Fibroblast of pulmonary artery (primary cell): ENCODE data around the gene SLC6A19.

ENCODE experiments used
- DNase-seq: peaks from one replicate; pipeline ENCODE4 v3.0.0-alpha.2; 2010; ENCODE audit warnings: low read depth
- H3K4me3 ChIP-seq: replicated peaks from 2 replicates; pipeline ENCODE4 v1.5.1; 2011; ENCODE audit warnings: low read depth, mild to moderate bottlenecking, control low read depth, low read length, moderate library complexity
- CTCF ChIP-seq: IDR thresholded peaks from 2 replicates; pipeline ENCODE4 v1.5.1; 2011; ENCODE audit warnings: mild to moderate bottlenecking, control low read depth, low read length, inconsistent platforms; ENCODE audit errors: missing control alignments

The SLC6A19 gene

GRCh38 chr5:1196562-1196961 lies 4.8 kb upstream of the SLC6A19 start:
- no peak for DNase-seq
- no peak overlapping the region for H3K4me3 ChIP-seq
- no peak for TF ChIP-seq CTCF

- TF ChIP-seq CTCF, result no peak
- no peak overlapping the region for H3K4me3 ChIP-seq
- DNase-seq, result no peak
Observed at GRCh38 chr5:1197876-1198666, 3.3 kb upstream of the SLC6A19 start.

- no peak for TF ChIP-seq CTCF
- no peak overlapping the region for H3K4me3 ChIP-seq
- no peak for DNase-seq
Observed at GRCh38 chr5:1199340-1199648, 2.1 kb upstream of the SLC6A19 start.

- TF ChIP-seq CTCF, result no peak
- H3K4me3 ChIP-seq, result no peak overlapping the region
- no peak for DNase-seq
Observed at GRCh38 chr5:1199649-1200494, 1.5 kb upstream of the SLC6A19 start.

- no peak for TF ChIP-seq CTCF
- H3K4me3 ChIP-seq, result no peak overlapping the region
- no peak for DNase-seq
Observed at GRCh38 chr5:1200495-1201326, 684 bp upstream of the SLC6A19 start.

GRCh38 chr5:1202026-1202797 lies 817 bp downstream of the SLC6A19 start:
- TF ChIP-seq CTCF, result no peak
- H3K4me3 ChIP-seq, result no peak overlapping the region
- DNase-seq, result no peak
